Gastroesophageal sphincter (tissue), 3 donors: ENCODE data around the gene BCL2.

Experiments used
- CTCF ChIP-seq, 4 experiments: fragments of 200-600 bp in 2 of 4; fragments of 450-650 bp in 2 of 4; sonication (generic) in 1 of 4; IDR thresholded peaks; one replicate each; pipeline ENCODE4 v1.5.1; 2017 to 2019; ENCODE audit warnings: antibody characterized with exemption in 4 of 4, mild to moderate bottlenecking in 2 of 4, moderate library complexity in 2 of 4
- POLR2A ChIP-seq, 2 donors: fragments of 450-650 bp; IDR thresholded peaks; one replicate each; pipeline ENCODE4 v1.6.1; 2017; ENCODE audit warnings: antibody characterized with exemption in 2 of 2, mild to moderate bottlenecking in 2 of 2, moderate library complexity in 1 of 2
- POLR2AphosphoS5 ChIP-seq: sonication (generic); formaldehyde crosslinking; IDR thresholded peaks from one replicate; pipeline ENCODE4 v1.6.1; 2017; ENCODE audit warnings: antibody characterized with exemption

GRCh38 chr18:63299837-63300745 lies 19.5 kb downstream of the BCL2 start:
- no peak for TF ChIP-seq CTCF (IDR thresholded peaks at IDR 0.05)
- no peak for TF ChIP-seq POLR2AphosphoS5
- no peak for TF ChIP-seq POLR2A (IDR thresholded peaks at IDR 0.05)
